ENCODE measurements around the gene MGAT4B.

Gene MGAT4B

GRCh38 chr5:179768326-179769085 is 38.2 kb downstream of the MGAT4B start:
- no peak for DNase-seq (ENCODE audit: low read depth)

GRCh38 chr5:179767496-179768100 is 39.1 kb downstream of the MGAT4B start:
- no peak for DNase-seq (ENCODE audit: low read depth)

DNA sequence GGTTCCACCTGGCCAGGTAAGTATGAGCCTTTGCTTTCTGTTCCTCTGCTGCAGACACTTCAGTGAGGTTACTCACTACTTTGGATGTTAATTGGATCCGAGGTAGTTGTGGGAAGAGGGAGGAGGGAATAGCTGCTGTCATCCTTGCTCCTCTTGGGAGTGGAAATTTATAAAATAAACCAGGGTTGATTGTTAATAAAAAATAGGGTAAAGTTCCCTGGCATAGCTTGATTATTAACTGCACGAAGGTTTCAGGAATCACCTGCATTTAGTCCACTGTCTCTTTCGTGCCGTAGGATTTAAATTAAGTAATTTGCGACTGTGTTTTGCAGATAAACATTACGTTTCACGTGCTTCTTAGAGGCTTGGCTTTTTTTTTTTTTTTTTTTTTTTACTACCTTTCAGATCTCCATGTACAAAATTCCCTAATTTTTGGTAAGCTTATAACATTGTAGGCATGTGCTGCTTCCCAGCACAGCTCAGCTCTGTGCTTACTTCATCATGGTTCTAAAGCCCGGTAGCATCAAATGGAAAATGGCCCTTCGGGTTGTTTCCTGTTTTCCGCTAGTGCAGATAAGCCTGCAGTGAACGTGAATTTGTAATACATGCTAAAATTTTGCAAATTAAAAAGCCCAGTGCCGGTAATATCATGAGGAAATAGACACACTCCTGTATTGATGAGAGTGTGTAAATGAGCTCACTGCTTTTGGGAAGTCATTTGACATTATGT is 39.8 kb downstream of the MGAT4B start:
- no peak for DNase-seq (ENCODE audit: low read depth)

GRCh38 chr5:179766021-179766725 is 40.5 kb downstream of the MGAT4B start:
- DNase-seq (ENCODE audit: low read depth), result no peak

DNA sequence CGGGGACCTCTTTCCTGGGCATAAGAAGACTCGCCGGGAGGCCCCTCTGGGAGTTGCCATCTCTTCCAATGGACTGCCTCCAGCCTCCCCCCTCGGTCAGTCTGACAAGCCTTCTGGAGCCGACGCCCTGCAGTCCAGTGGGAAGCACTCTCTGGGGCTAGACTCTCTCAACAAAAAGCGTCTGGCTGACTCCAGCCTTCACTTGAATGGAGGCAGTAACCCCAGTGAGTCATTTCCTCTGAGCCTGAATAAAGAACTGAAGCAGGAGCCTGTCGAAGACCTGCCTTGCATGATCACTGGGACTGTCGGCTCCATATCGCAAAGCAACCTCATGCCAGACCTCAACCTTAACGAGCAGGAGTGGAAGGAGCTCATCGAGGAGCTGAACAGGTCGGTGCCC is 41.3 kb downstream of the MGAT4B start:
- DNase-seq (ENCODE audit: low read depth), result no peak

- no peak for DNase-seq (ENCODE audit: low read depth)
These were observed 42.6 kb downstream of the MGAT4B start for GRCh38 chr5:179764056-179764455.

DNA sequence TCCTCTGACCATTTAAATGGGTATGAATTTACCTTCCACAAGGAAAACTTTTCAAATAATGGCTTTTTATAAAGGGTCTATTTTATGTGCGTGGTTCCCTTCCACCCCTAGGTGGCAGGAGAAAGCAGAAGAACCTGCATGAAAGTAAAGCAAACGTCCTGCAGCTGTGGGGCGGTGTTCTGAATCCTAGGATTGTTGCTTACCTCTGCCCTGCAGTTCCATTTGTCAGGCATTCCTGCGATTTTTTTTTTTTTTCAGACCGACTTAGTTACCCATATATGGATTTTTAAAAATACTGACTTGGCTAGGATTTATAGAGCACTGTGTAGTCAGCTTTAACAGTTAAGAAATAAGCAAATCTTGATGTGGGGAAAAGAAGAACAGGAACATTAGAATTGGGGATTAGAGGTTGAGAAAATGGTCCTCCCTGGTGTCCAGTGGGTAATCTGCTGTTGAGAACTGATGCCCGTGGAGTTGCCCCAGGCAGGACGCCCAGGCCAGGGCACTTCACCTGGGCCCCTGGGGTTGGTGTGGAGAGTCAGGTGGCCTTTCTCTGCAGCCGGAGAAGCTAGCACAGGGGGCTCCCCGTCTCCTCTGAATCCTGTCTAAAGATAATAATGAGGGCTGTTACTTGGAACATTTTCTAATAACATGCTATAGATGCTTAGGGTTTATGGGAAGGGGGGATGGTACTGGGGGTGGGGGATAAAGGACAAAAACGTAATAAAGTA is 43.3 kb downstream of the MGAT4B start:
- peak; percentile 17 for DNase-seq (ENCODE audit: low read depth)

- no peak for DNase-seq (ENCODE audit: low read depth)
These were observed 43.9 kb downstream of the MGAT4B start for GRCh38 chr5:179762781-179763176.

DNA sequence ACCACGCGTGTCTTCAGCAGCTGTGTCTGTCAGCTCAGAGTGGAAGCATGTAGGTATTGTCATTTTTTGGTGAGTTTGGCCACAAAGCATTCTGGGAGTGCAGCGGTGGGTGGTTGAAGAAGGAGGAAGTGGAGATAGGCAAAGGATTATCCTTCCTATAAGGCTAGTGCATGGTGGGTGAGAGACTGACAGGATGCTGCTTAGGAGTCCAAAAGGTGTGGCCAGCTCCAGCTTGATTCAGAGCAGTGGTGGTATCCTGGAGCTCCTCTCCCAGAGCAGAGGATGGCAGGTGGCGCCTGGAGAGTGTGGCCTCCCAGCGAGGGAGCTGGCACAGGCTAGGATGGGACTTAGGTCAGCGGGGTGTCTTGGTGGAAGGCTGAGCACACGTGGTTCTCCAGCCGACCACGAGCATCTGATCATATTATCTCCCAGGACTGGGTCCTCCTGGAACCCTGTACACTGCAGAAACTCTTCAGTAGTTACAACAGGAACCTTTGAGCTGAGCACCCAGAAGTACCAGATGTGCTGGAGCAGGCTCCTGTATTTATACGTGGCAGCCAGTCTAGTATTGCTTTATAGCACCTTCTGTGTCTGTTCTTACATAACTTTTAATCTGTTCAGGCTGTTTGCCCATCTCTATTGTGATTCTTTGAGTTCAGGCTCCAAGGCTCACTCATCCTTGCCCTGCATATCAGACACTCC is 44.4 kb downstream of the MGAT4B start:
- DNase-seq (ENCODE audit: low read depth), result no peak

GRCh38 chr5:179759581-179760551 is 46.8 kb downstream of the MGAT4B start:
- no peak for DNase-seq (ENCODE audit: low read depth)

- no peak for DNase-seq (ENCODE audit: low read depth)
These were observed 47.7 kb downstream of the MGAT4B start for GRCh38 chr5:179758955-179759354.

- DNase-seq (ENCODE audit: low read depth), result no peak
These were observed 51.6 kb downstream of the MGAT4B start for GRCh38 chr5:179755022-179755421.

DNA sequence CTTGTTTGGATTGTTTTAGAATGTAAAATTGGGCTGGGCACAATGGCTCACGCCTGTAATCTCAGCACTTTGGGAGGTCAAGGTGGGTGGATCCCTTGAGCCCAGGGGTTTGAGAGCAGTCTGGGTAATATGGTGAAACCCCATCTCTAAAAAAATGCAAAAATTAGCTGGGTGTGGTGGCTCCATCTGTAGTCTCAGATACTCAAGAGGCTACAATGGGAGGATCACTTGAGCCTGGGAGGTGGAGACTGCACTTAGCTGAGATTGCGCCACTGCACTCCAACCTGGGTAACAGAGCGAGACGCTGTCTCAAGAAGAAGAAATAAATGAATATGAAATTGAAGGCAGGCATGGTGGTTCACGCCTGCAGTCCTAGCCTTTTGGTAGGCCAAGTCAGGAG is 52.7 kb downstream of the MGAT4B start:
- no peak for DNase-seq (ENCODE audit: low read depth)

GRCh38 chr5:179749857-179750508 is 56.7 kb downstream of the MGAT4B start:
- no peak for DNase-seq (ENCODE audit: low read depth)

DNA sequence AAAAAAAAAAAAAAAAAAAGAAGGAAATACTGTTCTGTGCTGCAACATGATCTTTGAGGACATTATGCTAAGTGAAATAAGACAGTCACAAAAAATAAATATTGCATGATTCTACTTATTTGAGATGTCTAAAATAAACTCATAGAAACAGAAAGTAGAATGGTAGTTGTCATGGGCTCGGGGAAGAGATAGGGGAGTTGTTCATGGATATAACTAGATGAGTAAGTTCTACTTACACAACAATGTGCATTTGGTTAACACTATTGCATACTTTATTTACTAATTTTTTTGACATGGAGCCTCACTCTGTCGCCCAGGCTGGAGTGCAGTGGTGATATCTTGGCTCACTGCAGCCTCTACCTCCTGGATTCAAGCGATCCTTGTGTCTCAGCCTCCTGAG is 58.9 kb downstream of the MGAT4B start:
- no peak for DNase-seq (ENCODE audit: low read depth)

All from stimulated activated CD8-positive, alpha-beta memory T cell treated with anti-CD3 and anti-CD28 coated beads, Interleukin-12 subunit alpha, Interleukin-12 subunit beta, amount 100 ng/mL, for 1 hour (primary cell).